ENCODE results near the gene FYB1. TPM values are rescaled to one million over a fixed set of nuclear protein-coding genes. Genes with fewer than 3 reads are reported as not detected.
"Not testable (repeated sequence)": the region's sequence is repeated elsewhere in the genome, so short reads cannot be mapped to it uniquely, and the experiment has no call there.

FYB1 gene
- total RNA-seq, 1 experiment from 2014 or later: not detected

DNA sequence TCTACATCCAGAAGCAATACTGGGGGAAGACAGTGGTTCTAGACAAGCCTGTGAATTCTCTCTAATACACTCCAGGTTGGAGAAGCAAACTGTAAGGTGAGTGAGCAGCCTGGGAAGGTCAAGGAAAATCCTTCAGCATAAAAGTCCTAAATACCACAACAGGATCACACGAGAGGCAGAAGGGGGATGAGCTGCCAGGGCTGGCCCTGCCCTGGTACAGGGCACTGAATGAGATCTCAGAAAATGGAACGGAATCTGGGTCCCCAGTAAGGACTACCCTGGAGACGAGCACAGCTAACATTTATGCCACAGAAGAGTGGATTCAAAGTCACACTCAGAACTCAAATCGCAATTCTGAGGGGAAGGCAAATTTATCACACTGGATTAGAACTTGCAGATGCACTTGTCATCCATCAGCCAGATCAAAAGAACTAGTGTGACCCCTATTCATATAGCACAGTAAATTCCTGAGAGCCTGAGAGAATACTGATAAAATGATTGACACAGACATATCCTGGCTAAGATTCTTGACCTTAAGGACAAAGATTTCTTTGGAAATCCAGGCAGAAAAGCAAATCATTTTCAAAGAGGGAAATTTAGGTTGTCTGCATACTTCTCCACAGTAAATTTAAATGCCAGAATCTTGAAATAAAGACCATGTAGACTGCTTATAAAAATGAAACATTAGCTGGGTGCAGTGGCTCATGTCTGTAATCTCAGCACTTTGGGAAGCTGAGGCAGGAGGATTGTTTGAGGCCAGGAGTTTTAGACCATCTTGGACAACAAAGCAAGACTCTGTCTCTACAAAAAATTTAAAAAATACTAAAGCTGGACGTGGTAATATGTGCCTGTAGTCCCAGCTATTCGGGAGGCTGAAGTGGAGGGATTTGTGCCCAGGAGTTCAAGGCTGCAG lies 25.6 kb downstream of the FYB1 start:
- in situ Hi-C loops (cut with HindIII; ENCODE audit: low pct_unique_long_range_greater_than_20kb, low sequenced_read_pairs): no loop called here
- DNase-seq (ENCODE audit: low read depth): no peak

DNA sequence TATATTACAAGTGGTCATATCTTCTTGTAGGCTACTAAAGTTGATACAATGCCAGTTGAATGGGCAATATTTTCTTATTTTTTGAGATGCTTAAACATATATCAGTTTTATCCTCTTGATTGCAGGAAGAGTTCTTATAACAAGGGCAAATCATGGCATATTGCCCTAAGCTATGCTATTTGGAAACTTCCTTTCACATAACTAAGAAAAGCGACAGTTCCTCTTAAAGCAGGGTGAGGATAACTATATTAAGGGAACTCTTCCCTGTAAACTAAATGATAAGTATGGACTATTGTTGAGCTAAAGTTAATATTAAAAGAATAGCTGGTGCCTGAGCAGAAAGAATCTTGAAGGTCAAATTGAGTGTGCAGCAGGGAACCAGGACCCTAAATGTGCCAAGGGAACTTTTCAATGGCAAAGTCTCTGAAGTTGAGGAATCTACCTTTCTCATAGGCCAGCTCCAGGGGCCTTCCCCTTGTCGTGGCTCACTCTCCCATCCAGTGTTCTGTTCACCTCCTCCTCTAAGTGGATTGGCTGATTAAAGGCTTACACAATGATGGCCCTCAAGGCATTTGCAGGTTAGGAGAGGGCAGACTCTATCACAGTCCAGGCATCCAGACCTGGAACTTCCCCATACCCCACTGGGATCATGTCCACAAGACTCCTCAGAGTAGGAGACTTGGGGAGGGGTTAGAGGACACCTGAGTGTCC lies 26.8 kb downstream of the FYB1 start:
- in situ Hi-C loops (cut with HindIII; ENCODE audit: low pct_unique_long_range_greater_than_20kb, low sequenced_read_pairs): no loop called here
- DNase-seq (ENCODE audit: low read depth): no peak

DNA sequence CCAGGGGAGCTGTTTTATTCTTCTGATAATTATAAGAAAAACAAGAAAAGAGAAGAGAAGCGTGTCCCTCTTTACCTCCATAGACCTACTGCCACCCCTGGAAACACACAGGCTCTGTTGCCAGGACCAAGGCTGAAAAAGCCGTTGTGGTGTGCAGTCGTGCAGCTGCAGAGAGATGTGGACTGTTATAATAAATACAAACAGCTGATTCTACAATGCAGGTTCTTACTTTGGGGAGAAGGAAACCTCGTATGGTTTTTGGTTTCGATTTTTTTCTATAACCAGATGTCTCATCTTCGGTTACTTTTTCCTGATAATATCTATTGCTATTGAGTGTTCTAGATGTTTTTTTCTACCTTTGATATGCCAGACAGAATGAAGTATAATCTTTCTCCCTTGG lies 28.1 kb downstream of the FYB1 start:
- no peak for DNase-seq (ENCODE audit: low read depth)
- in situ Hi-C loops (cut with HindIII; ENCODE audit: low pct_unique_long_range_greater_than_20kb, low sequenced_read_pairs): no loop called here

DNA sequence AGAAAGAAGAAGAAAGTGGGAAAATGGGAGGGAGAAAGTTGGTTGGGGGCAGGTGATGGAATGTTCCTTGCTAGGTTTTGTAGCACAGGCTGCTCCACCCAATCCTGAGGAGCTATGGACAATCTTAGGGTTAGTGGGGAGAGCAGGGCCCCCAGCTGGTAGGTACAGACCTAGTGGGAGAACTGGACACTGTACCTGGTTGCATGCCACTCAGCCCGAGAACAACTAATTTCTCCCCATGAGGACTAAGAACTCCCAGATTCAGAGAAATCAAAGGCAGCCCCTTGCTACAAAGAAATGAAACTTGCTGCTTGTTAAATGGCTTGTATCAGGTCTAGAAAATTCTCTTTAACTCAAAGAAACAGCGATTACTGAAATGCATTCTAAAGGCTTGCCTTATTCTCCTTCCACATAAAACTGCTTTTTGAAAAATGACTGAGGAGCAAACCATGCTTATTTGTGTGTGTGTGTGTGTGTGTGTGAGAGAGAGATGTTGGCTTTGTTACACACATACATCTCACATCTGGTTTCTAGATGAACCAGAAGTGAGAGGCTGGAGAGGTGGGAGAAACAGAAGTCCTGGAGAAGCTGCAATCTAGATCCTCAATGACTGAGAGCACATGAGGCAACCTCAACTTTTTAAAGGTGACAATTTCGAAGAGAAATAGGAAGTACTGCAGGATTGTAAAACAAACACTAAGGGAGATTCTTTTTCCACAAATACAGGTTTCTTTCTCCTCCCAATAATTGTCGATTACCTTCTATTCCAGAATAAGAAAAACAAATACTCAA lies 28.9 kb downstream of the FYB1 start:
- in situ Hi-C loops (cut with HindIII; ENCODE audit: low pct_unique_long_range_greater_than_20kb, low sequenced_read_pairs): no loop called here
- DNase-seq (ENCODE audit: low read depth): no peak

DNA sequence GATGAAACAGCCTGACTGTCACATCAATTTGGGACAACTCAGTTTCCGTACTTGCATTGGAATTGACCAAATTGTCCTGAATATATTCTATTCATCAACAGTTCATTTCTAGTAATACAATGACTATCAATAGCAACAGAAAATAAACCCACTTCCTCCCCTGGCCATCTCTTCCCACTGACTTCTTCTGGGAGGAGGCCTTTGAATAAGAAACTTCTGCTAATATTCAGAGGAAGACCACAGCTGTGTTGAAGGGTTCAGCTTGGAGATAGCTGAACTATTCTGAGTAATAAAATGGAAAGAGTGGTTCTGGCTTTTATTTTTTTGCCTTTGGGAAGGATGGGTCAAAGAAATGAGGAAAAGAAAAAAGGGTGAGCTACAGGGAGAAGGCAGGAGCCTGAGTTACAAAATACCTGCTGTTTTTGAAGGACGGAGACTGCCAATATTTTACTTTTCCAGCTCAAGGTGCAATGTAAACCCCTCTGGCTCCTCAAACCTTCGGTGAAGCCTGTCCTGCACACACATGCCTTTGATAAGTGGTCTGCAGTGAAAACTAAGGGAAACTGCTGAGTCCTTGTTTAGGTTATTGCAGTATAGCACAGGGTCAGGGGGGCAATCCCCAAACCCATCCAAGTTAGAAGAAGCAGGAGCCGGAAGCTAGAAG lies 29.9 kb downstream of the FYB1 start:
- in situ Hi-C loops (cut with HindIII; ENCODE audit: low pct_unique_long_range_greater_than_20kb, low sequenced_read_pairs): no loop called here
- DNase-seq (ENCODE audit: low read depth): no peak

DNA sequence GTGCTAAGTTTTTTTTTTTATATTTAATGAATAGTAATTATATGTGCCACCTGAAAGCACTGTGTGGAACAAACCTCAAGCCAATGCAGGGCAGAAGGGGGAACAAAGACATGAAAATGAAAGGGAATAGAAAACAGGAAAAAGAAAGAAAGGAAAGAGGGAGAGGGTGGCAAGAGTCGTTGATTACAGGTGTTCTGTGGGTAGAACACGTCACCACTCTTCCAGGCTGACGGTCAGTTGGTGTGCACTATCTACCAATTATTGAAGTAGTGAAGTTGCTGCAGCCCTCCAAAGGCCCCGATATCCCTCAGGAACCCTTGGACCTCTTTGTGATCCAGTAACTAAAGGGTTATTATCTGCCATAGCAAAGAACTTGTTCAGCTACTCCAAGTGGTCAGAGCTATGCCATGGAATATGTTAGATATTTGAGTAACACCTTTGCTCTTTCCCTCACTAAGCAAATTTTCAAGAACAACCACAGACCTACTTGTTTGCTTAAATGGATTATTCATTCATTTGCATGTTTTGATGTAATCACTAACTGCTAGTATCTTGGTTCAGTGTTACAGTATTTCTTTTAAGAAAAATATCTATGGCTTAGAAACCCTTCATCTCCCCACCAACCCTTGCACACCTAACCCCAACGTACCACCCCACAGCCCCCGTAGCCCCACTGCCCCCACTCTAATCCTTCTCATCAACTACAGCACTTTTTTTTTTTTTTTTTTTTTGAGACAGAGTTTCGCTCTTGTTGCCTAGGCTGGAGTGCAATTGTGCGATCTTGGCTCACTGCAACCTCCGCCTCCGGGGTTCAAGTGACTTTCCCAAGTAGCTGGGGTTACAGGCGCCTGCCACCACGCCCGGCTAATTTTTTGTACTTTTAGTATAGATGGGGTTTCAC lies 31.3 kb downstream of the FYB1 start:
- in situ Hi-C loops (cut with HindIII; ENCODE audit: low pct_unique_long_range_greater_than_20kb, low sequenced_read_pairs): no loop called here
- no peak for DNase-seq (ENCODE audit: low read depth)

DNA sequence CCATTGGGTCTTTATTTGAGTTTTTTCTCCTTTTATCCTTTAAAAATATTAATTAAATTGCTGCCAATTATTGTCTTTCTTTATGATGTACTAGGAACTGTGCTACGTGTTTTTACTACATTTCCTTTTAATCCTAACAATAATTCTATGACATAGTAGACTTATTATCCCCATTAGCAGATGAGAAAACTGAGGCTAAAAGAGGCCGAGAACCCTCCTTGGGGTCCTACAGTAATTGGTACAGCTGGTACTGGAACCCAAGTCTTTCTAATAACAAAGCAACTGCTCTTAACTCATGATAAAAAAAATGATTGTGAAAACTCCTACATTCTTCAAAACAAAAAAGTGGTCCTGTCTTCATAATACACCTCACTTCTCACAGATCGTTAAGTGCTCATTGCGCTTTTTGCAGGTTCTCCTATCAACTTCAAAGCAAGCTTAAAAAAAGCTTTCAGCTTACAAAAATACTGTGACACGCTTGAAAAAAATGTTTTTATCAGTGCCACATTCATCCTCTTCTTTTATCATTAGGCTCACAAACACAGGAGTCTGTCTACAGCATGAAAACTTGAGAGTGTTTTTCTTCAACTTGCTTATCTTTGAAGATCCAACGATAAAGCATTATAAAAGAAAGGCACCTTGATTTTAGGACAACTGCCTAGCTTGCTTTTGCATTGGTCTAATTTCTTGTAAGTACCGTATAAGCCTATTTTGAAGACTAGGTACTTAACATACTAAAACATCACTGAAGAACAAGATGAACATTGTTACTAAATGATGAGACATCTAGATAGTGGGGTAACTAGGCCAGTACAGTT lies 32.4 kb downstream of the FYB1 start:
- no peak for DNase-seq (ENCODE audit: low read depth)
- in situ Hi-C loops (cut with HindIII; ENCODE audit: low pct_unique_long_range_greater_than_20kb, low sequenced_read_pairs): no loop called here

DNA sequence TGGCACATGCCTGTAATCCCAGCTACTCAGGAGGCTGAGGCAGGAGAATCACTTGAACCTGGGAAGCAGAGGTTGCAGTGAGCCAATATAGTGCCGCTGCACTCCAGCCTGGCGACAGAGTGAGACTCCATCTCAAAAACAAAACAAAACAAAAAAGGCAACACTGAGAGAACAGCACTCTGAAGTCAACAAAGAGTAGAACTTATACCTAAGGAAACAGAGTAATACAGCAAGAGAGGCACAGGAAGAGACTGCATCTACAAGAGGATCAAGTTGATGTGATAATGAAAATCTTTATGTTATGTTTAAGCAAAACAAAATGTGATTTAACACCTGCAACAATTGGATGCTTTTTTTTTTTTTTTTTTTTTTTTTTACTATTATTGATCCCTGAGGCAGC lies 33.1 kb downstream of the FYB1 start:
- DNase-seq (ENCODE audit: low read depth): no peak
- in situ Hi-C loops (cut with HindIII; ENCODE audit: low pct_unique_long_range_greater_than_20kb, low sequenced_read_pairs): no loop called here

DNA sequence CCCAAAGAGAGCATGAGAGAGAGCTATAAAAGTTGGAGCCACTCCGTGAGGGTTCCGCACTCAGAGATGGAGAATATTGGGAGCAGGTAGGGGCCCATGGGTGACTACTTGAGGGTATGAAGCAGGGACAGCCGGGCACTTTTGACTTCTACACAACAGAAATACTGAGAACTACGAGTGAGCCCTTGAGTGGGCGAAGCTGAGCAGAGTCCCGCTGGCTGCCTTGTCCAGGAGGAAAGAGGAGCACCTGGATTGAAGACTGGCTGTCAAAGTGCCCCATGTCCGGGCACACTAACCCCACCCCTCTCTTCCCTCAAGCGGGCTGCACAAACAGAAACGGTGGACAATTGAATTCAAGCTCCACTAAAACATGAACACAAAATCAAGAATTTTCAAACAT lies 33.6 kb downstream of the FYB1 start:
- in situ Hi-C loops (cut with HindIII; ENCODE audit: low pct_unique_long_range_greater_than_20kb, low sequenced_read_pairs): no loop called here
- DNase-seq (ENCODE audit: low read depth): no peak

DNA sequence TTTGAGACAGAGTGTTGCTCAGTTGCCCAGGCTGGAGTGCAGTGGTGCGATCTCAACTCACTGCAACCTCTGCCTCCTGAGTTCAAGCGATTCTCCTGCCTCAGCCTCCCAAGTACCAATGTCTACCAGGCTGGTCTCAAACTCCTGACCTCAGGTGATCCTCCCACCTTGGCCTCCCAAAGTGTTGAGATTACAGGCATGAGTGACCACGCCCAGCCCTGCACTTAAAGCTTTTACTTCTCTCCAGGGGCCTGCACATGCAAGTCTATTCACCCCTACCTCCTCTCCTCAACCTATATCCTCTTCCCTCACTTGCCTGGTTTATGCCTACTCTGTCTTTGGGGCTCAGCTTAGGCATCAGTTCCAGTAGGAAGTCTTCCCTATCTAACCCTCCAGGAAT lies 39.8 kb downstream of the FYB1 start:
- in situ Hi-C loops (cut with HindIII; ENCODE audit: low pct_unique_long_range_greater_than_20kb, low sequenced_read_pairs); DNase-seq (ENCODE audit: low read depth): not testable (repeated sequence)

DNA sequence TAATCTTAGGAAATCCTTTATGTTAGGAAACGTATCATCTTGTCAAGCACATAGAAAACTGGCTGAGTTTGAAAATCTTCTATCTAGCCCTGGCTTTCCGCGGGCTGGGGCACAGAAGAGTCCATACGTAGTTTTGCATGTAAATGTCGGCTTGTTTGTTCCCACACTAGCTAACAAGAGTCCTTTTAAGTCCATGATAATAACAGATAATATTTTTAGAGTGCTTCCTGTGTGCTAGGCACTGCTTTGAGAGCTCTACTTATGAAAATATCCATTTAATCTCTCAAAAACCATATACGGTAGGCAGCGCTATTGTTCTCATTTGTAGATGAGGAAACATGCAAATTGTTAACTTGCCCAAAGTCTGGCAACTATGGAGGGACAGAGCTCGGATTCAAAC lies 40.5 kb downstream of the FYB1 start:
- DNase-seq (ENCODE audit: low read depth): no peak
- in situ Hi-C loops (cut with HindIII; ENCODE audit: low pct_unique_long_range_greater_than_20kb, low sequenced_read_pairs): no loop called here

DNA sequence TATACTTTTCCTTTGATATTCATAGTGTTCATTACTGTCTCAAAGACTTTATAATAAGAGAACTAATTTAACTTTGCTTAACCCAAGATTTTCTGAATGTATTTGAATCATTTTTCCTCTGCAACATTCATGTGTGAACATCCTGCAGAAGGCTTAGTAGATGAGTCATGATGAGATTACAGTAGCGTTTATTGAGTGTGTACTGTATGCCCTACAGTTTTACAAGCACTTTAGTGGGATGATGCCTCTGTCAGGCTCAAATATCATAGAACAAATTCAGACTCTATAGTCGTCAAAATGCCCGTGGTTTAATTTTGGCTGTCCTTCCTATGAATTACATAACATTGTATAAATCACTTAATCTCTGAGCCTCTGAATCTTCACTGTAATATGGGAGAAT lies 41.2 kb downstream of the FYB1 start:
- in situ Hi-C loops (cut with HindIII; ENCODE audit: low pct_unique_long_range_greater_than_20kb, low sequenced_read_pairs): no loop called here
- no peak for DNase-seq (ENCODE audit: low read depth)

DNA sequence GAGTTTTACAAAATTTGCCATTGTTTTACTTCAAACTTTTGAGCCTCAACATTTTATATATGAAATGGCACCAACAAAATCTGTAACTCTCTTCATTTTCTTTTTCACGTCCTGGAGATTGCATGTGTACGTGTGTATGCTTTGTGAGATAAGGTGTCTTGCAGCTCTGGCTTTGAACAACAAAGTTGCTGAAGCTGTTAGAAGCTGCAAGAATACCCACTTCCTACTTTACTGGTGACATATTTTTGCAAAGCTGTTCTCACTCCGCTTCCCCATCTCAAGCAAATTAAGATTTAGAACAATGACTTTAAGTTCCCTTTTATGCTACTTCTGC lies 41.8 kb downstream of the FYB1 start:
- DNase-seq (ENCODE audit: low read depth): no peak
- in situ Hi-C loops (cut with HindIII; ENCODE audit: low pct_unique_long_range_greater_than_20kb, low sequenced_read_pairs): no loop called here

DNA sequence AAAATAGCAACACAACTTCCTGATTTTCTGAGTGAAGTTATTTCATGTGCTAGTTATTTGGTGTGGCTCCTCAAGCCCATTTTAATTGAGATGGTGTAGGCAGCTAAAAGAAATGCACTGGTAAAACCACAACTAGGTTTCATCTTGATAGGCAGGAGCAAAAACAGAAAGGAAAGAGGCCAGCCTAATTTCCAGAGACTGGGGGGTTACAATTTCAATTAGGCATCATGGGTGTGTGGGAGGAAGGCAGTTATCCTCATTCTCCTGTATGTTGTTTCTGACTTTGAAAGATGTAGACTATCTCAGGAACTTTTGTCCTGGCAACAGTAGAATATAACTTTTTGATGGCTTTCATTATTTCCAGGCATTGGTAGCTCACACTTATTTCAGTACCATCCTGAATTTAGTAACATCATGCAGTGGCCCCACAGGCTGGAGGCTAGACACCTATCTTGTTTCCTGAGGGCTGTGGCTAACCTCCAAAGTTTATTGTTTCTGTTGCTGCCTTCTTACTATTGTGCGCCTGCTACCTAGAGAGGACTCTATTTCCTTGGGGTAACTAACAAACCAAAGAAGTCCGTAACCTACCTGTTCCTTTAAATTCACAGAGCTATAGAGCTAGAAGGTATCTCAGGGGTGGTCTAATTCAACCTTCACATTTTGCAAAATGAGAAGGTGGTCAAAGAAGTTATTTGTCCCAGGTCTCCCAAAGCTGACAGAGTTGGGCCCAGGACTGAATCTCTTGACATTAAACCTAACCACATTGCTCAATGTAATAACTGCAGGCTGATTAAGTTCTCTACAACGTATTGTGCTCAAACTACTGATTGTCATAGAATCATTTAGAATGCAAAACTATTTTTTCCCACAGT lies 42.4 kb downstream of the FYB1 start:
- in situ Hi-C loops (cut with HindIII; ENCODE audit: low pct_unique_long_range_greater_than_20kb, low sequenced_read_pairs): no loop called here
- no peak for DNase-seq (ENCODE audit: low read depth)

DNA sequence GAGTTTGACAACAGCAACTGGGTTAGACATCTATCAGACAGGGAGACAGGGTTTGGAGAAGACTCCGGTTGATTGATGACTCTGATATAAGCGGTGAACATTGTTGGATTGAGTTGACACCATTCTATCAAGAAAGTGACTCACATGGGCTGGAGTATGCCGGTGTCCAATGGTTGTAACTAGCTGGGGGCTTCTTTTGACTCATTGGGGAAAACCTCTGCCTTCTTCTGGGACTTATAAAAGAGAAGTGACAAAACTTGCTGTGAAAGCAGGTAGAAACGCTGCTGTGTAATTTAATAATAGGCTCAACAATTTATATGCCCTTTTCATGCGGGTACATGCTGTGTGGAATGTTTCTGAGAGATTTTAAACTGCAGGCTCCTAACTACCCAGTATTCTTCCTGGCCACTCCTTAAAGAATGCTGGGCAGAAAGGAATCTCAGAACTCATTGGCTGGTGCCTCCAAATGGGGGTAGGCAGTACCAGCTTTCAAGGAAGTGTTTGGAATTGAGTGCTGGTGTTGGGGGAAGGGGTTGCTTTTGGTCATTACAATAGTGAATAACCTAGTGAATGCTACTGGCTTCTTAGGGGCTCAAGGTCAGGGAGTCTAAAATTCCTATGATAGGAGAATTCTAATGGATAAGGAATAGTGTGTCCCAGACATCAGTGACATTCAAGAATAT lies 43.9 kb downstream of the FYB1 start:
- no peak for DNase-seq (ENCODE audit: low read depth)
- in situ Hi-C loops (cut with HindIII; ENCODE audit: low pct_unique_long_range_greater_than_20kb, low sequenced_read_pairs): no loop called here

DNA sequence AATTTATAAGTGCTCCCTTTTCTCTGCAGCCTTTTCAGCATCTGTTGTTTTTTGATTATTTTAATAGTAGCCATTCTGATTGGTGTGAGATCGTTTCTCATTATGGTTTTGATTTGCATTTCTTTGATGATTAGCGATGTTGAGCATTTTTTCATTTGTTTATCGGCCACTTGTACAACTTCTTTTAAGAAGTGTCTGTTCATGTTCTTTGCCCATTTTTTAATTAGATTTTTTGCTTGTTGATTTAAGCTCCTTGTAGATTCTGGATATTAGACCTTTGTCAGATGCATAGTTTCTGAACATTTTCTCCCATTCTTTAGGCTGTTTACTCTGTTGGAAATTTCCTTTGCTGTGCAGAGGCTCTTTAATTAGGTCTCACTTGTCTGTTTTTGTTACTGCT lies 46.3 kb downstream of the FYB1 start:
- in situ Hi-C loops (cut with HindIII; ENCODE audit: low pct_unique_long_range_greater_than_20kb, low sequenced_read_pairs): no loop called here
- no peak for DNase-seq (ENCODE audit: low read depth)

All from Caki2 (cell line).